AG09309 (cell line): ENCODE results near the gene PASK.

Experiments used
- DNase-seq: peaks from one replicate; pipeline ENCODE4 v3.0.0-alpha.2; 2010; ENCODE audit warnings: low read depth
- H3K4me3 ChIP-seq: 2 replicates; pipeline ENCODE4 v1.5.1; 2011; ENCODE audit warnings: mild to moderate bottlenecking, low read depth, low read length, moderate library complexity; ENCODE audit not compliant: control insufficient read depth
- TF ChIP-seq, protein P1 (sequence below): IDR thresholded peaks from 2 replicates; pipeline ENCODE4 v1.5.1; 2011; ENCODE audit warnings: mild to moderate bottlenecking, low read depth, low read length, inconsistent platforms; ENCODE audit not compliant: insufficient read depth, control insufficient read depth; ENCODE audit errors: missing control alignments

PASK gene

GRCh38 chr2:241064802-241065354, 84.4 kb downstream of the PASK start:
- DNase-seq: no peak
- TF ChIP-seq, protein P1, sequence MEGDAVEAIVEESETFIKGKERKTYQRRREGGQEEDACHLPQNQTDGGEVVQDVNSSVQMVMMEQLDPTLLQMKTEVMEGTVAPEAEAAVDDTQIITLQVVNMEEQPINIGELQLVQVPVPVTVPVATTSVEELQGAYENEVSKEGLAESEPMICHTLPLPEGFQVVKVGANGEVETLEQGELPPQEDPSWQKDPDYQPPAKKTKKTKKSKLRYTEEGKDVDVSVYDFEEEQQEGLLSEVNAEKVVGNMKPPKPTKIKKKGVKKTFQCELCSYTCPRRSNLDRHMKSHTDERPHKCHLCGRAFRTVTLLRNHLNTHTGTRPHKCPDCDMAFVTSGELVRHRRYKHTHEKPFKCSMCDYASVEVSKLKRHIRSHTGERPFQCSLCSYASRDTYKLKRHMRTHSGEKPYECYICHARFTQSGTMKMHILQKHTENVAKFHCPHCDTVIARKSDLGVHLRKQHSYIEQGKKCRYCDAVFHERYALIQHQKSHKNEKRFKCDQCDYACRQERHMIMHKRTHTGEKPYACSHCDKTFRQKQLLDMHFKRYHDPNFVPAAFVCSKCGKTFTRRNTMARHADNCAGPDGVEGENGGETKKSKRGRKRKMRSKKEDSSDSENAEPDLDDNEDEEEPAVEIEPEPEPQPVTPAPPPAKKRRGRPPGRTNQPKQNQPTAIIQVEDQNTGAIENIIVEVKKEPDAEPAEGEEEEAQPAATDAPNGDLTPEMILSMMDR: no peak
- H3K4me3 ChIP-seq: no peak overlapping the region

DNA sequence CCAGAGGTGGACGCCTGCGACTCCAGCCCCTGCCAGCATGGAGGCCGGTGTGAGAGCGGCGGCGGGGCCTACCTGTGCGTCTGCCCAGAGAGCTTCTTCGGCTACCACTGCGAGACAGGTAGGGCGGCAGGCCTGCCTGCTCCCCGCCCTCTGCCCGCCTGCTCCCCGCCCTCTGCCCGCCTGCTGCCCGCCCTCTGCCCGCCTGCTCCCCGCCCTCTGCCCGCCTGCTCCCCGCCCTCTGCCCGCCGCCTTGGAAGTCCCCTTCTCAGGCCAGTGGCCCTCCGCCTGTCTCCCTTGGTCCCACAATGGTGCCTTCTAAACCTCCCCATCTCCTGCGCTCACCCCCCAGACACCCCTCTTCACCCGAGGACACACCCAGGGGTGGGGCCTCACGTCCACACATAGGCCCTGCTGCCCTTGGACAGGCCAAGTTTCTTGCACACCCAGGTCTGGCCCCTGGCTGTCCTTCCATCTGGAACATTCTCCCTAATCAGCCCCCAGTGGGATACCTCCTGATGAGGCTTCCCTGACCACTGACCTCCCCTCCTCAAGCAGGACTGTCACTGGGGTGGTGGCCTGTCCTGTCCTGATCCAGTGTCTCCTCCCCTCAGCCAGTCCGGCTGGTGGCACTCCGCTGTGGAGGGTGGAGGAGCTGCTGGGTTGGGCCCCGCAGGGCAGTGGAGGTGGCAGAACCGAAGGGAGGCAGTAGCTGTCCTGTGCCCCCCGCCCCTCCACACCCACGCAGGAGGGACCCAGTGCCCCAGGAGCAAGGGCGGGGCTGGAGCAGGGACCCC, 85.1 kb downstream of the PASK start:
- TF ChIP-seq, protein P1: no peak
- no peak overlapping the region for H3K4me3 ChIP-seq
- no peak for DNase-seq

GRCh38 chr2:241063587-241063986, 85.7 kb downstream of the PASK start:
- H3K4me3 ChIP-seq: no peak overlapping the region
- TF ChIP-seq, protein P1: peak; percentile 15
- DNase-seq: no peak

- H3K4me3 ChIP-seq: no peak overlapping the region
- TF ChIP-seq, protein P1: no peak
- DNase-seq: no peak
Observed at GRCh38 chr2:241063093-241063551, 86.2 kb downstream of the PASK start.

DNA sequence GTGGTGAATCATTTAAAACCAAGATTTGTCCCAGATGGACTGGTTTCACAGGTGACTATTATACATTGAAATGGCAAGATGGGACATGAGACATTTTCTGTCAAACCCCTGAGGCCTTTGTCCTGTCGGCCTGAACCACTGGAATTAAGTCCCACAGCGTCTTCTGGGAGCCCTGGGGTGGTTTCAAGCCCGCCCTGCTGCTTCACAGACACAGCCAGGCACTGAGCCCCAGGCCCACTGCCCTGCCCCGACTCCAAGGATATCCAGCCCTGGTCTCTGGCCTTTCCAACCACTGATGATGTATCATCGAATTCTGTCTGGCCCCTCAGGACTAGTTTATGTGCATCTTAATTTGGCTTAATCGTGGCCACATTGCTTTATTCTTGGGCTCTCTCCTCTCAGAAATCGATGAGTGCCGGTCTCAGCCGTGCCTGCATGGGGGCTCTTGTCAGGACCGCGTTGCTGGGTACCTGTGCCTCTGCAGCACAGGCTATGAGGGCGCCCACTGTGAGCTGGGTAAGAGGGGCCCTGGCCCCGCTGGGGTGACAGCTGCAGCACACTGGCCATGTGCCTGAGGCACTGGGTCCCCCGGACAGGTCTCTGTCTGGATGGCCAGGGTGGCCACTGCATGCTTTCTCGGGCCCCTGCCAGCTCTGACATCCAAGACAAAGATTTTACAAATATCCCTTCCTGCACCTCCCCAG, 86.7 kb downstream of the PASK start:
- no peak overlapping the region for H3K4me3 ChIP-seq
- TF ChIP-seq, protein P1: no peak

DNA sequence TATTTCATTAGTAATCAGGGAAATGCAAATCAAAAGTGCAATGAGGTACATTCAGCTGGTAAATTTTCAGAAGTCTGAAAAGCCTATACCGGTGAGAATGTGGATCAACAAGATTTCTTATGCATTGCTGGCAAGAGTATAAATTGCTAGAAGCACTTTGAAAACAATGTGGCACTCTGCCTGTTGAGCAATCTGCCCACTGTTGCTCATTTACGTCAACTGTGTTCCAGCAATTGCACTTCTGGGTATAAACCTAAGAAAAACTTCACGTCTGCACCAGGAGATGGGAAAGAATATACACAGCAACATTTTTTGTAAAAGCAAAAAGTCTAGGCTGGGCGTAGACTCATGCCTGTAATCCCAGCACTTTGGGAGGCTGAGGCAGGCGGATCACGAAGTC, 88.0 kb downstream of the PASK start:
- peak; percentile 16 for DNase-seq
- TF ChIP-seq, protein P1: no peak
- H3K4me3 ChIP-seq: no peak overlapping the region

More for the DNA sequence above, 86.7 kb downstream of the PASK start:
- DNase-seq: no peak
